ENCODE results near the gene KRT1. TPM values are rescaled to one million over a fixed set of nuclear protein-coding genes. Genes with fewer than 3 reads are reported as not detected.

Gene KRT1
- polyA plus RNA-seq, 3 donors from 2014 or later = not detected

- Mint-ChIP-seq H3K27me3 (ENCODE audit: low read depth in 3 of 3) (peaks cover 8 to 14% (median 13%) of the 10 kb centered on the region in 3 donors), H3K9me3 (peaks cover 0 to 2% (median 0%) of the 10 kb centered on the region in 6 donors), H3K4me1 (peaks cover 66 to 85% of the 10 kb centered on the region in 2 donors), H3K4me3 (peak overlapping the region in 4 of 5 donors; percentile 83 to 92 (median 86)), H3K36me3 (peaks cover 0 to 10% (median 7%) of the 10 kb centered on the region in 3 donors), H3K27ac (peak overlapping the region; percentile 99 to 100 (median 99))
- no peak for DNase-seq
Observed at GRCh38 chr12:52646613-52647012, 33.6 kb downstream of the KRT1 start.

- H3K9me3 Mint-ChIP-seq = peaks cover 0 to 2% (median 0%) of the 10 kb centered on the region in 6 donors
- no peak for DNase-seq
- peaks cover 0 to 10% (median 8%) of the 10 kb centered on the region in 3 donors for H3K36me3 Mint-ChIP-seq
- H3K27me3 Mint-ChIP-seq (ENCODE audit: low read depth in 3 of 3) = peaks cover 8 to 14% (median 13%) of the 10 kb centered on the region in 3 donors
- peak overlapping the region; percentile 69 to 92 (median 83) for H3K4me3 Mint-ChIP-seq
- H3K4me1 Mint-ChIP-seq = peaks cover 68 to 91% of the 10 kb centered on the region in 2 donors
- peak overlapping the region; percentile 99 to 100 (median 99) for H3K27ac Mint-ChIP-seq
Observed at GRCh38 chr12:52645982-52646381, 34.2 kb downstream of the KRT1 start.

GRCh38 chr12:52645120-52645761 lies 35.0 kb downstream of the KRT1 start:
- DNase-seq = peak; percentile 92 to 95 (median 95)
- H3K9me3 Mint-ChIP-seq = peaks cover 0 to 2% (median 0%) of the 10 kb centered on the region in 6 donors
- H3K36me3 Mint-ChIP-seq = peaks cover 0 to 10% (median 8%) of the 10 kb centered on the region in 3 donors
- peaks cover 8 to 14% (median 12%) of the 10 kb centered on the region in 3 donors for H3K27me3 Mint-ChIP-seq (ENCODE audit: low read depth in 3 of 3)
- H3K27ac Mint-ChIP-seq = peak overlapping the region; percentile 99 to 100 (median 99)
- H3K4me1 Mint-ChIP-seq = peaks cover 68 to 93% of the 10 kb centered on the region in 2 donors
- H3K4me3 Mint-ChIP-seq = peak overlapping the region; percentile 82 to 92 (median 83)

GRCh38 chr12:52644078-52644415 lies 36.2 kb downstream of the KRT1 start:
- Mint-ChIP-seq H3K4me3 (peak overlapping the region in 2 of 5 donors; percentile 83 to 90), H3K36me3 (peaks cover 0 to 8% (median 6%) of the 10 kb centered on the region in 3 donors), H3K27ac (peak overlapping the region; percentile 99 to 100 (median 99)), H3K27me3 (ENCODE audit: low read depth in 3 of 3) (peaks cover 8 to 14% (median 11%) of the 10 kb centered on the region in 3 donors), H3K4me1 (peaks cover 63 to 81% of the 10 kb centered on the region in 2 donors), H3K9me3 (peaks cover 0 to 2% (median 0%) of the 10 kb centered on the region in 6 donors)
- no peak for DNase-seq

- no peak for DNase-seq
- Mint-ChIP-seq H3K27me3 (ENCODE audit: low read depth in 3 of 3) (peaks cover 6 to 14% (median 11%) of the 10 kb centered on the region in 3 donors), H3K36me3 (peaks cover 0 to 10% (median 8%) of the 10 kb centered on the region in 3 donors), H3K27ac (peak overlapping the region; percentile 46 to 100 (median 99)), H3K4me1 (peaks cover 62 to 75% of the 10 kb centered on the region in 2 donors), H3K9me3 (peaks cover 0 to 2% (median 0%) of the 10 kb centered on the region in 6 donors), H3K4me3 (peak overlapping the region in 1 of 5 donors; percentile 18)
Observed at GRCh38 chr12:52643233-52644077, 36.8 kb downstream of the KRT1 start.

GRCh38 chr12:52641468-52641867 lies 38.7 kb downstream of the KRT1 start:
- H3K4me1 Mint-ChIP-seq = peaks cover 58 to 68% of the 10 kb centered on the region in 2 donors
- peaks cover 0 to 2% (median 0%) of the 10 kb centered on the region in 6 donors for H3K9me3 Mint-ChIP-seq
- peak overlapping the region in 1 of 5 donors; percentile 8 for H3K4me3 Mint-ChIP-seq
- peak overlapping the region in 5 of 6 donors; percentile 49 to 100 (median 87) for H3K27ac Mint-ChIP-seq
- H3K36me3 Mint-ChIP-seq = peaks cover 0 to 11% (median 8%) of the 10 kb centered on the region in 3 donors
- peaks cover 8 to 15% (median 10%) of the 10 kb centered on the region in 3 donors for H3K27me3 Mint-ChIP-seq (ENCODE audit: low read depth in 3 of 3)
- peak in 1 of 3 donors; percentile 24 for DNase-seq

GRCh38 chr12:52637299-52637698 lies 42.9 kb downstream of the KRT1 start:
- DNase-seq = no peak
- H3K27ac Mint-ChIP-seq = peak overlapping the region in 5 of 6 donors; percentile 8 to 96 (median 93)
- H3K9me3 Mint-ChIP-seq = no peaks in the 10 kb centered on the region
- H3K27me3 Mint-ChIP-seq (ENCODE audit: low read depth in 3 of 3) = peaks cover 3 to 10% (median 9%) of the 10 kb centered on the region in 3 donors
- peaks cover 52 to 65% of the 10 kb centered on the region in 2 donors for H3K4me1 Mint-ChIP-seq
- peak overlapping the region in 1 of 5 donors; percentile 3 for H3K4me3 Mint-ChIP-seq
- H3K36me3 Mint-ChIP-seq = peaks cover 0 to 11% (median 5%) of the 10 kb centered on the region in 3 donors

GRCh38 chr12:52636592-52637258 lies 43.5 kb downstream of the KRT1 start:
- H3K27me3 Mint-ChIP-seq (ENCODE audit: low read depth in 3 of 3) = peaks cover 3 to 9% (median 8%) of the 10 kb centered on the region in 3 donors
- H3K4me1 Mint-ChIP-seq = peaks cover 52 to 65% of the 10 kb centered on the region in 2 donors

GRCh38 chr12:52636189-52636588 lies 44.0 kb downstream of the KRT1 start:
- no peaks in the 10 kb centered on the region for H3K9me3 Mint-ChIP-seq
- peak overlapping the region; percentile 72 to 96 (median 94) for H3K27ac Mint-ChIP-seq
- peaks cover 54 to 65% of the 10 kb centered on the region in 2 donors for H3K4me1 Mint-ChIP-seq
- peaks cover 0 to 11% (median 0%) of the 10 kb centered on the region in 3 donors for H3K36me3 Mint-ChIP-seq
- H3K4me3 Mint-ChIP-seq = peak overlapping the region; percentile 18 to 55 (median 44)
- DNase-seq = peak; percentile 81 to 85 (median 81)
- H3K27me3 Mint-ChIP-seq (ENCODE audit: low read depth in 3 of 3) = peaks cover 3 to 9% (median 7%) of the 10 kb centered on the region in 3 donors

More at GRCh38 chr12:52636592-52637258, 43.5 kb downstream of the KRT1 start:
- H3K36me3 Mint-ChIP-seq = peaks cover 0 to 11% (median 2%) of the 10 kb centered on the region in 3 donors
- DNase-seq = no peak
- peak overlapping the region in 4 of 5 donors; percentile 18 to 55 (median 36) for H3K4me3 Mint-ChIP-seq
- no peaks in the 10 kb centered on the region for H3K9me3 Mint-ChIP-seq
- peak overlapping the region; percentile 70 to 96 (median 94) for H3K27ac Mint-ChIP-seq

- DNase-seq = no peak
- H3K4me3 Mint-ChIP-seq = peak overlapping the region in 1 of 5 donors; percentile 39
- H3K27ac Mint-ChIP-seq = peak overlapping the region in 5 of 6 donors; percentile 37 to 93 (median 81)
- H3K4me1 Mint-ChIP-seq = peaks cover 71 to 77% of the 10 kb centered on the region in 2 donors
- H3K36me3 Mint-ChIP-seq = peaks cover 0 to 11% (median 0%) of the 10 kb centered on the region in 3 donors
- no peaks in the 10 kb centered on the region for H3K9me3 Mint-ChIP-seq
- H3K27me3 Mint-ChIP-seq (ENCODE audit: low read depth in 3 of 3) = peaks cover 3 to 9% (median 7%) of the 10 kb centered on the region in 3 donors
Observed at GRCh38 chr12:52634266-52635056, 45.7 kb downstream of the KRT1 start.

GRCh38 chr12:52633383-52633782 lies 46.8 kb downstream of the KRT1 start:
- DNase-seq = peak in 2 of 3 donors; percentile 31 to 32
- H3K4me3 Mint-ChIP-seq = peak overlapping the region in 1 of 5 donors; percentile 61

GRCh38 chr12:52632656-52633055 lies 47.6 kb downstream of the KRT1 start:
- DNase-seq = no peak
- Mint-ChIP-seq H3K36me3 (peaks cover 0 to 4% (median 0%) of the 10 kb centered on the region in 3 donors), H3K27me3 (ENCODE audit: low read depth in 3 of 3) (peaks cover 3 to 9% (median 7%) of the 10 kb centered on the region in 3 donors), H3K4me1 (peaks cover 78 to 89% of the 10 kb centered on the region in 2 donors), H3K4me3 (peak overlapping the region in 1 of 5 donors; percentile 18), H3K27ac (peak overlapping the region in 4 of 6 donors; percentile 15 to 81 (median 59)), H3K9me3 (no peaks in the 10 kb centered on the region)

More at GRCh38 chr12:52633383-52633782, 46.8 kb downstream of the KRT1 start:
- H3K27ac Mint-ChIP-seq = peak overlapping the region in 5 of 6 donors; percentile 15 to 93 (median 82)
- H3K36me3 Mint-ChIP-seq = peaks cover 0 to 6% (median 0%) of the 10 kb centered on the region in 3 donors
- H3K9me3 Mint-ChIP-seq = no peaks in the 10 kb centered on the region
- H3K27me3 Mint-ChIP-seq (ENCODE audit: low read depth in 3 of 3) = peaks cover 3 to 9% (median 7%) of the 10 kb centered on the region in 3 donors
- peaks cover 75 to 83% of the 10 kb centered on the region in 2 donors for H3K4me1 Mint-ChIP-seq
